Measurements from ENCODE around the gene GSK3A.

GSK3A gene

GRCh38 chr19:42279155-42279901 lies 36.9 kb upstream of the GSK3A start:
- DNase-seq (ENCODE audit: extremely low spot score), result no peak
- no peak for TF ChIP-seq FOXK2 (IDR thresholded peaks at IDR 0.05)
- TF ChIP-seq PKNOX1 (IDR thresholded peaks at IDR 0.05), result no peak
- no peak for TF ChIP-seq CTBP1 (IDR thresholded peaks at IDR 0.05; ENCODE audit: borderline replicate concordance)
- TF ChIP-seq FOXA1 (IDR thresholded peaks at IDR 0.05), result no peak
- no peak for TF ChIP-seq ZNF384 (IDR thresholded peaks at IDR 0.05)
- no peak for TF ChIP-seq SUZ12 (IDR thresholded peaks at IDR 0.05)
- TF ChIP-seq TARDBP (IDR thresholded peaks at IDR 0.05), result no peak
- TF ChIP-seq SP1 (IDR thresholded peaks at IDR 0.05), result no peak
- TF ChIP-seq FOXM1 (IDR thresholded peaks at IDR 0.05; ENCODE audit: borderline replicate concordance), result no peak
- TF ChIP-seq ELF4 (IDR thresholded peaks at IDR 0.05), result no peak
- no peak for TF ChIP-seq LEF1 (IDR thresholded peaks at IDR 0.05; ENCODE audit: borderline replicate concordance)
- ChIA-PET POLR2A (interaction anchor here (0.8 to 6.3 kb wide), 8 partner anchors 10 to 40 kb away, joined by 3 to 140 read pairs (median 6); partner anchors contain the start of genes CIC, GSK3A, PAFAH1B3 and PRR19), CTCF (interaction anchor here (0.6 to 2.9 kb wide), 9 partner anchors 10 to 156 kb away, joined by 3 to 53 read pairs (median 3); partner anchors contain the start of genes CIC and GSK3A)

DNA sequence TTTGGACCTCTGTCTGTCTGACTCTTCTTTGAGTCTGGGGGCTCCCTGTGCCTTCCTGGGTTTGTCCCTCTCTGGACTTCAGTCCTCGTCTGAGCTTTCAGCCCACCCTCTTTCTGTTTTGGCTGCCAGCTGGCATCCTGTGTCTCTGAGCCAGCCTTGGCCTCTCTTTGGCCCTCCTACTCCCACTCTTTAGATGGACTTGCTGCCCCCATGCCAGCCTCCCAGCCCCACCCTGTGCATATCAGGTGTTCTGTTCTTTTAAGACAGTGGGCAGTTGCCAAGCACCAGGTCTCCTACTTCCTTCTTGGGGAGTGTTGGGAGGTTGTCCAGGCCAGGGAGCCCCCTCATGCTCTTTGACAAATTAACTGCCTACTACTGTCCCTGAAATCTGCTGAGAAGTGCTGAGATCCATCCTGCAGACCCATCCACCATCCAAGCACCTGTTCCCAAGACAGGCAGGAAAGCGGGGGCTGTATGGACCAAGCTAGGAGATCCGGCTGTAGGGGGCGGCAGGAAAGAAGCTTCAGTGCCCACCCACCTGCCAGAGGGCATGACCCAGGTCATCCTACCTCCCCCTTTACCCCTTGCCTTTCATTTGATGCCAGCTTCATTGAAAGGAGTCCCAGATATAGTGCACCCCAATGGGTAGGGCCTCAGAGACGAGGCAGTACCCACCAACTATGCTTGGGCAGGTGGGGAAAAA lies 36.2 kb upstream of the GSK3A start:
- DNase-seq (ENCODE audit: extremely low spot score), result no peak
- ChIA-PET POLR2A (interaction anchor here (1.1 to 6.3 kb wide), 6 partner anchors 11 to 39 kb away, joined by 3 to 140 read pairs (median 6); partner anchors contain the start of genes GSK3A, PAFAH1B3 and PRR19), CTCF (interaction anchor here (0.9 to 2.9 kb wide), 4 partner anchors 14 to 36 kb away, joined by 3 to 53 read pairs (median 6); partner anchors contain the start of gene GSK3A)
- TF ChIP-seq FOXM1 (IDR thresholded peaks at IDR 0.05; ENCODE audit: borderline replicate concordance) (no peak), TARDBP (IDR thresholded peaks at IDR 0.05) (no peak)

DNA sequence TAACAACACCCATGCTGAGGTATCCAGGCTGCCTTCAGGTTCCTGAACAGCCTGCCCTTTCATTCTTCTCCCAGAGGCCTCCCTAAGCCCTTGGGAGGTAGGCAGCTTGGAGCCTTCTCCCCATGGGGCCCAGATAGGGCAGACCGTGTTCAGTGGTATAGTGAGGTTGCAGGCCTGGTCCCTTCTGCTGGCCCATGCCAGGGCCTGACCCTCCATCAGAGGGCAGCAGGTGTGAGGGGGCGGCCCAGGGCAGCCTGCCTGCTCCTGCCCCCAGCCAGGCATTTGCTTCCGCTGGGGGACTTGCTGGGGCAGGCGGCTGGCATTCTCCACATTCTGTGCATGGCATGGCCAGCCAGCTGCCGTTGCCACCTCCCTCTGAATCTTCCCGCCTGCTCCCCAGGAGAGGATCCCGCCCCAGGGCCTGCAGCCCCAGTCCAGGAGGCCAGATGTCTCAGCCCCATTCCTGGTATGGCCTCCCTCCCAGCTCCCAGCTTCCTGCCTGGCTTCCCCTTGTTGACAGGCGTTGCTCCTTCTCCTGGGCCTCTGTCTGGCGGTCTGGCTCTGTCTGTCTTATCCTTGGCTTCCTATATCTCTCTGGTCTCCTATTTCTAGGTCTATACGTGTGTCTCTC lies 35.5 kb upstream of the GSK3A start:
- no peak for DNase-seq (ENCODE audit: extremely low spot score)
- TF ChIP-seq ZNF384 (IDR thresholded peaks at IDR 0.05), result no peak
- no peak for TF ChIP-seq PKNOX1 (IDR thresholded peaks at IDR 0.05)
- no peak for TF ChIP-seq TARDBP (IDR thresholded peaks at IDR 0.05)
- TF ChIP-seq FOXK2 (IDR thresholded peaks at IDR 0.05), result no peak
- no peak for TF ChIP-seq FOXA1 (IDR thresholded peaks at IDR 0.05)
- TF ChIP-seq ELF4 (IDR thresholded peaks at IDR 0.05), result no peak
- no peak for TF ChIP-seq CTBP1 (IDR thresholded peaks at IDR 0.05; ENCODE audit: borderline replicate concordance)
- TF ChIP-seq SP1 (IDR thresholded peaks at IDR 0.05), result no peak
- no peak for TF ChIP-seq LEF1 (IDR thresholded peaks at IDR 0.05; ENCODE audit: borderline replicate concordance)
- no peak for TF ChIP-seq HDGF (IDR thresholded peaks at IDR 0.05; ENCODE audit: borderline replicate concordance)
- TF ChIP-seq FOXM1 (IDR thresholded peaks at IDR 0.05; ENCODE audit: borderline replicate concordance), result no peak
- TF ChIP-seq SUZ12 (IDR thresholded peaks at IDR 0.05), result no peak
- TF ChIP-seq L3MBTL2 (conservative IDR thresholded peaks at IDR 0.05), result no peak
- no peak for TF ChIP-seq NFRKB (IDR thresholded peaks at IDR 0.05)
- TF ChIP-seq BHLHE40 (IDR thresholded peaks at IDR 0.05; ENCODE audit: borderline replicate concordance), result no peak
- POLR2A ChIA-PET, result interaction anchor here (1.1 to 6.3 kb wide), 3 partner anchors 27 to 39 kb away, joined by 3 to 140 read pairs (median 6); partner anchors contain the start of gene GSK3A
- CTCF ChIA-PET, result interaction anchor here (2.9 kb wide), 1 partner anchor 32 kb away, joined by 53 read pairs; no protein-coding TSS in a partner anchor

- DNase-seq (ENCODE audit: extremely low spot score), result no peak
- CTCF ChIA-PET, result no interaction called here
- no peak for TF ChIP-seq CTBP1 (IDR thresholded peaks at IDR 0.05; ENCODE audit: borderline replicate concordance)
- no peak for TF ChIP-seq SUZ12 (IDR thresholded peaks at IDR 0.05)
- no peak for TF ChIP-seq SP1 (IDR thresholded peaks at IDR 0.05)
- no peak for TF ChIP-seq BHLHE40 (IDR thresholded peaks at IDR 0.05; ENCODE audit: borderline replicate concordance)
- no peak for TF ChIP-seq ELF4 (IDR thresholded peaks at IDR 0.05)
- TF ChIP-seq NFRKB (IDR thresholded peaks at IDR 0.05), result no peak
- TF ChIP-seq ZNF384 (IDR thresholded peaks at IDR 0.05), result no peak
- POLR2A ChIA-PET, result interaction anchor here (1.1 kb wide), 1 partner anchor 25 kb away, joined by 3 read pairs; no protein-coding TSS in a partner anchor
Observed at GRCh38 chr19:42276821-42277220, 34.4 kb upstream of the GSK3A start.

GRCh38 chr19:42276284-42276683 lies 33.9 kb upstream of the GSK3A start:
- POLR2A ChIA-PET, result no interaction called here
- no peak for TF ChIP-seq BHLHE40 (IDR thresholded peaks at IDR 0.05; ENCODE audit: borderline replicate concordance)
- TF ChIP-seq SUZ12 (IDR thresholded peaks at IDR 0.05), result no peak
- TF ChIP-seq PKNOX1 (IDR thresholded peaks at IDR 0.05), result no peak
- no peak for TF ChIP-seq ARNT (IDR thresholded peaks at IDR 0.05)
- no peak for TF ChIP-seq FOXM1 (IDR thresholded peaks at IDR 0.05; ENCODE audit: borderline replicate concordance)
- no peak for TF ChIP-seq NFRKB (IDR thresholded peaks at IDR 0.05)
- no peak for TF ChIP-seq FOXA1 (IDR thresholded peaks at IDR 0.05)
- no peak for TF ChIP-seq FOXK2 (IDR thresholded peaks at IDR 0.05)
- no peak for TF ChIP-seq L3MBTL2 (conservative IDR thresholded peaks at IDR 0.05)
- no peak for DNase-seq (ENCODE audit: extremely low spot score)
- CTCF ChIA-PET, result no interaction called here
